ELR (cell line): ENCODE results near the gene CRKL.

ENCODE experiments used
- DNase-seq: peaks from one replicate; pipeline ENCODE4 v3.0.0-alpha.2; 2015; ENCODE audit warnings: low read depth

Gene CRKL

DNA sequence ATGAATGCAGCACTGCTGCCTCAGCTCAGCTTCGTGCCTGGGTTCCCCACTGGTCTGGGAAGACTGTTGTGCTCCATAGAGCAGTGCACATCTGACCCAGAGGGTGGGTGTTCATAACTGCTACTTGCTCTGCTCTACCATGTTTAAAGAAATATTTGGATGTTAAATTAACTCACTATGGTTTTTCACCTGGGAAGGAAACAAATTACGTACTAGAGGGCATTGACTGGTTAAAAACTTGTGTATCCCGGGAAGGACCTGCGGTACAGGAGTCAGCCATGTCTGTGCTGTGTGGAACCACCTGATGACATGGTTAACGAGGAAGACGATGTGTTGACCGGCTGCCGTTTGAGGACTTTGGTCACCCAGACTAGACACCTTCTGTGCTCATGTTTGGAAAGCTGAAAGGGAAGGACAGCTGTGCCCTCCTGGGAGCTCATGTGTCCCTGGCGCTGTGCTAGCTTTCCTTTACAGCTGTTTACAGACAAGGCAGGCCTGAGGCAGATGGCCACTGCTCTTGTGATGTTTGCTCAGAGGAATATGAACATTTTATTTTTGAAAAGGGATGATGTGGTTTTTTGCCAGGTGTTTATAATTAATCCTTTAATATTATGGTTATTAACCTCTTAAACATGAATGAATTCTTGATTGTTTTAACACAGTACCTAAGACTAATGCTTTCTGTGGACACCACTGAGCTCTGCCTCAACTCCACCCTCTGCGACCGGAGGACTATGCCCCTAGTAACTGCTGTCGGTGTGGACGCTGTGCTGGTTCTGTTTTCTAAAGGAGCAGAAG is 35.5 kb downstream of the CRKL start:
- no peak for DNase-seq

DNA sequence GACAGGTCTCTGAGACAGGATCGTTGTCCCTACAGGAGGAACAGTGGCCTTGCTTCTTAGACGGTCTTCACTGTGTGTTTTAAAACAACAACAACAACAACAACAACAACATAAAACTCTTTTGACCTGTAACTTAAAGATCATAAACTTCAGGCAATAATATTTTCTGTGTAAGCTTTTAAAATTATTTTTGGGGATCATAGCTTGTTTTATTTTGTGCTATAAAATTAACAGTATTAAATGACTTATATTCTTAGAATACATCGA is 36.1 kb downstream of the CRKL start:
- no peak for DNase-seq

DNA sequence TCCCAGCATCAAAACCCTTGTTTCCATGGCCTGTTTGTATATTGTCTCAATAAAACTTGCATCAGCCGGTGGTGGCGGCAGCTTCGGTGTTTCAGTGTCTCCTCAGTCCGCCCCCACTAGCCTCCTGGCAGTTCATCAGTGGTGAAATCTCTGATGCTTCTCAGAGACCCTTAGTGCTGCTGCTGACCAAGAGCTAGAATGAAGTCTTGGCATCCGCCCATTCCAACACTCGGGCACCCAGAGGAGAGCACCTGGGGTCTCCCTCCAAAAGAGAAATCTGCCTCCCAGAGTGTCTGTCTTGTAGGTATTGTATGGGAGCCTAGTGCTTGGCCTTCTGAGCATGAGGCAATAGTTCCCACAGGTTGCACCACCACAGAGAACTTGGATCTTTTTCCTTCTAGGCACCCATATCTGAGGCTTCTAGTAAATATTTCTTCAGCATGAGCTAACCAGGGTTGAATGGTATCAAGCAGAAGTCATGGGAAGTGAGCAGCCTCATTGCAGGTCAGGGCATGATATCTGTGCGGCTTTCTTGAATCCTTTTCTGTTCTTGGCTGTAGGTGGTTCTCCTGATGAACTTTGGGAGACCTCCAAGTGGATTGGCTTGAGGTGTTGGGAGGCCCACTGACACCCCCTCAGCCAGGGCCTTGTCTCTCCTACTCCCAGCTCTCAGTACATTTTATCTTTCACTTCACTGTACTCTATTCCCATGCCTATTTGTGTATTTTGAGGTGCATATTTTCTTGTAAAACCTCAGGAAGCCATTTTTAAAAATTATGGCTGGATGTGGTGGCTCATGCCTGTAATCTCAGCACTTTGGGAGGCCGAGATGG is 36.7 kb downstream of the CRKL start:
- DNase-seq: no peak

DNA sequence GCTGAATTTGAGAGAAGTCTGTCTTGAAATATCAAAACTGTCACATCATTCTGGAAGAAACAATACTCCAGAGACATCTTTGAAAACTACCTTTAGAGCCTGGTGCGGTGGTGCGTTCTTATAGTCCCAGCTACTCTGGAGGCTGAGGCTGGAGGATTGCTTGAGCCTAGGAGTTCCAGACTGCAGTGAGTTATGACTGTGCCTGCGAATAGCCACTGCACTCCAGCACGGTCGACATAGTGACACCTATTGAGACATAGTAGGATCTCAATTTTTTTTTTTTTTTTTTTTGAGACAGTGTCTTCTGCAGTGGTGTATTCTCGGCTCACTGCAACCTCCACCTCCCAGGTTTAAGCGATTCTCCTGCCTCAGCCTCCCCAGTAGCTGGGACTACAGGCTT is 38.3 kb downstream of the CRKL start:
- peak; percentile 35 for DNase-seq

DNA sequence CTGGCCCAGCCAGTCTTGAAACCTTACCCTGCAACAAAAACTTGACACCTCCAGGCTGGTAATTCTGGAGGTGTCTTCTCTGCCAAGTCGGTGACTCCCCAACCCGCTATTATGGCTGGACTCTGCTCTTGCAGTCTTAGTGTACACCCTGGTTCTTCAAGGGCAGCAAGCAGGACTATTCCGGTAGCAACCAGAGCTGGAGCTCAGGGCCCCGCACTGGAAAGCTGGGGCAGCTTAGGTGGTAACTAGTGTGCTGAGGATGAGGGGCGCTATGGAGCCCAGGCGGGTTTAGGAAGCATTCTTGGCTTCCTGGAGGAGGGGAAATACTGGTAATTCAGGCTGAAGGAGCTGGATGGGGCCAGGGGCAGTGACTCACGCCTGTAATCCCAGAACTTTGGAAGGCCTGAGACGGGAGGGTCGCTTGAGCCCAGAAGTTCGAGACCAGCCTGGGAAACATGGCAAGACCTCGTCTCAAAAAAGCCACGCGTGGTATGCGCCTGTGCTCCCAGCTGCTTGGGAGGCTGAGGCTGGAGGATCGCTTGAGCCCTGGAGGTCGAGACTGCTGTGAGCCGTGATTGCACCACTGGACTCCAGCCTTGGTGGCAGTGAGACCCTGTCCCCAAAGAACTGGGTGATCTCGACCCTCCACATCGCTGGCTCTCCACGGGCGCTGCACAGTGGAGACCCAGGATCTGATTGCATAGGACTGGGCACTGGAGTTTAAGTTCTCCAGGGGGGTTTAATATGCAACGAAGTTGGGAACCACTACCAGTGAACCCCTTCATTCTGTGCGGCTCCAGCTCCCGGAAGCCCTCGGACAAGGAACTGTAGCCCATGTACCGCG is 39.3 kb downstream of the CRKL start:
- peak; percentile 48 for DNase-seq

DNA sequence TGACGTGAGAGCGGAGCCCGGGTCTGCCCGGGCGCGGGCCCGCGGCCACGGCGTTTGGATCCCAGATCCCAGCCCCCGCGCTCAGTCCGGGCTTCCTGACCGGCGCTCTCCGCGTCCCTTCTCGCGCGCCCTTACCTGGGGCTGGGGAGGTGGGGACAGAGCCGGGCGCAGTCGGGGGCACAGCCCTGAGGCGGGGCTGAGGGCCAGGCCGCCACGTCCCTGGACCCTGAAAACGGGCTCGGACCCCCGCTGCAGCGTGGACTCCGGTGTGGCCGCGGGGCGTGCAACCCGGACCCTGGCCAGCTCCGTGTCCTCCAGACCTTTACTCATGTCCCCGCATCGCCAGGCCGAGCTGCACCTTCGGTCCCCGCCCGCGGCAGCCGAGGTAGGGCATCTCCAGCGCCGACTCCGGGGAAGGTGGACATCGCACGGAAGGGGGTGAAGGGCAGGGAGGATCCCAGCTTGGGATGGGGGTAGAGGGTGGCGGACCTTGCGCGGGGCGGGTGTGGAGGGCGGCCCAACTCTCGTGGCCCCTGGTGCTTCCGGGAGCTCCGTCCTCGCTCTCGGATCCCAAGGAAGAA is 40.0 kb downstream of the CRKL start:
- DNase-seq: peak; percentile 35

DNA sequence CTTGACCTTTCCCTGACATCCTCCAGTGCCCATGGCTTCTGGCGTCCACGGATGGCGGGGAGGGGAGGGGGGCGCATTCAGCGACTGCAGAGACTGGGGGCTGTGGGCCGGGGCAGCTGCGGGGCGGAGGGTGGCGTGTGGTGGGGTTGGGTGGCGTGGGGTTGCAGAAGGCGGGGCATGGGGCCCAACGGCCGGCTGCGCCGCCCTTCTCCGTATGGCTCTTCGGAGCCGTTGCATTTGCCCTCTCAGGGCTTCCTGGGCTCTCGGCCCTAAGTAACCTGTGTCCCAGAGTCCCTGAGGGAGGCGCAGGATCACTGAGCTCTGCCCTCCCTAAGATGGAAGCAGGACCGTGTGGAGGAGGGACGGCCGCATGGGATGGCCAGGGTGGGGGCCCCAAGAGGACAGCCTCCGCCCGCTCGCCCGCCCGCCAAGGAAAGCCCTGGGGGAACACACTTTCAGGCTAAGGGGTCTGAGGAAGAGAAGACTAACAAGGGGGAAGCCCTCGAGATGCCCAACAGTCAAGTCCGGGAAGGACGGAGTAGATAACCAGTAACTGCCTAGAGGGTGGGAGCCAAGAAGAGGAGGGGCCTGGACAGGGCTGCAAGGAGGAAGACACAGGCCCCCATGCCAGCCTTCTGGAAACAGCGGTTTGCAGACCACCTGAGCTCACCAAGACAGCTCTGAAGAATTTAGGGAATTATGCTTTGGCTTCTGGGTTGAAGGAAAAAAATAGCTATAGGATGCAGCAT is 40.6 kb downstream of the CRKL start:
- DNase-seq: peak; percentile 55

DNA sequence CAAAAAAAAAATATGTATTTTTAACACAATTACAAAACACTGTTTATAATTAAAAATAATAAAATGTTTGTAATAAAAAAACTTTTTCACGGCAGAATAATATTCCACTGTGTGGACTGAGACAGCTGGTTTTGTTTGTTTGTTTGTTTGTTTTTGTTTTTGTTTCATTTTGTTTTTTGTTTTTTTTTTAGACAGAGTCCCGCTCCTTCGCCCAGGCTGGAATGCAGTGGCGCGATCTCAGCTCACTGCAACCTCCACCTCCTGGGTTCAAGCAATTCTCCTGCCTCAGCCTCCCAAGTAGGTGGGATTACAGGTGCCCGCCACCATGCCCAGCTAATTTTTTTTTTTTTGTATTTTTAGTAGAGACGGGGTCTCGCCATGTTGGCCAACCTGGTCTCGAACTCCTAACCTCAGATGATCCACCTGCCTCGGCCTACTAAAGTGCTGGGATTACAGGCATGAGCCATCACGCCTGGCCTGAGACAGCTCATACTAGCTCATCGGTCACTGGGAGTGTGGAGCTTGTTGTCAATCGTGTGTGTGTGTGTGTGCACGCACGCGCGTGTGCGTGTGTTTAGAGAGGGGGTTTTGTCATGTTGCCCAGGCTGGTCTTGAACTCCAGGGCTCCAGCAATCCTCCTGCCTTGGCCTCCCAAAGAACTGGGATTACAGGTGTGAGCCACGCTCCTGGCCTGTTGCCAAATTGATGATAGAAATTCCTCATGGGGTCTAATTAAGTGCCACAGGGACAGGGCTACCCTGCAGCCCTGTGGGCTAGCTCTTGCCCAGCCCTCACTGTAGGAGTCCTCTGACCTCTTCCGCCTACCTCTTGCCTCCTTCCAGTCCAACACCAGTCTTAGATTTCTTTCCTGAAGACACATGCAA is 42.6 kb downstream of the CRKL start:
- DNase-seq: no peak

DNA sequence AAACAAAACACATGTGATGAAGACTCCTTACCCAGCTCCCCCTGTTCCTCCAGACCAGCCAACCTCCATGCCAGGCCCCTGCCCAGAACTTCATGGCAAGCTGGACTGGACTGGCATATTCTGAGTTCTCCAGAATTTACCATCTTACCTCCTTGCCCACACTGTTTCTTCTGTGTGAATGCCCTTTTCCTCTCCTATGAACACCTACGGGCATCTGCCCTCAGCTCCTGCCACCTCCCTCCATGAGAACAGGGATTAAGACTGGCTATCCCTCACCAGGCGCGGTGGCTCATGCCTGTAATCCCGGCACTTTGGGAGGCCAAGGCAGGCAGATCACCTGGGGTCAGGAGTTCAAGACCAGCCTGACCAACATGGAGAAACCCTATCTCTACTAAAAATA is 43.4 kb downstream of the CRKL start:
- DNase-seq: no peak

DNA sequence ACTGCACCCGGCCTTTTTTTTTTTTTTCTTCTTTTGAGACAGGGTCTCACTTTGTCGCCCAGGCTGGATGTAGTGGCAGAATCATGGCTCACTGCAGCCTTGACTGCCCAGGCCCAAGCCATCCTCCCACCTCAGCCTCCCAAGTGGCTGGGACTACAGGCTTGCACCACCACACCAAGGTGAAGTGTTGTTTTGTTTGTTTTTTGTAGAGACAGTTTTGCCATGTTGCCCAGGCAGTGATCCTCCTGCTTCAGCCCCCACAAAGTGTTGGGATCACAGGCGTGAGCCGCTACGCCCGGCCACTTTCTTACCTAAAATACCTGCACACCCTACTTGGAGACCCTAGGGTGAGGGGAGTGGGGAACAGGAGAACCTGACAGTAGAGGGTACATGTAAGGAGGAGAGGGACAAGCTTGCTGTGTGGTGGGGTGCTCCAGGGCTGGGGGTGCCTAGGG is 45.3 kb downstream of the CRKL start:
- no peak for DNase-seq

DNA sequence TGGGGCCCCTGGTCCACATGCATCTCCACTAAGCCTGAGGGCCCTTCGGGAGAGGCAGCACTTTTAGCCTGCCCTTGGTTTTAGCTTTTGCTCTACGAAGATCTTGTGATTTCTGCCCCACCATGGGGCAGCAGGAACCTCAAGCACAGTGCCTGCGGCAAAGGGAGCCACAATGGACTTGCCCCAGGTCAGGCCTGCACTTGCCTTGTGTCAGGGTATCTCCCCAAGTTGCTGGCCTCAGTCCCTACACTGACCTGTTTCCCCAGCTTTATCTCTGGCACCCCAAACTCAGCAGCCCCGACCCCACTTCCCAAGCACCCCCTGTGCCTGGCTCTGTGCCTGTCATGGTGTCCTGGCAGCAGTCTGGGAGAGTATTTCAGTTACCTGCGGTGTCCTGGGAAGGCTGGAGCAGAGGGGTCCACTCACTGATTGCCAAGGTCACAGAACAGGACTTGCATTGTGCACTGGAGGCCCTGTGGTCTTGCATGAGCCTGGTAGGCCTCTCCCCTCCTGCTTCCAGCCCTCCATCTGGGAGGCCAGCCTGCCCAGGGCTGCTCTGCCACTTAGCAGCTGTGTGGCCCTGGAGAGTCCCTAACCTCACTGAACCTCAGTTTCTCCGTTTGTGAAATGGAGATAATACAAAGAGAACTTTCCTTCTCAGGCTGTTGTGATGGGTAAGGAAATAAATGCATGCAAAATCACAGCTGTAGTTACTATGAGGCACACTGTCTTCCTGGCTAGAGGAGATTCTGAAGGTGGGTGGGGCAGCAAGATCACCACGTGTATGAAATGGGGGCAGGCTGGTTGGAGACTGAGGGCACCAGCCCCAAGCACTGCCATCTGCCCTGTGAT is 46.2 kb downstream of the CRKL start:
- no peak for DNase-seq

DNA sequence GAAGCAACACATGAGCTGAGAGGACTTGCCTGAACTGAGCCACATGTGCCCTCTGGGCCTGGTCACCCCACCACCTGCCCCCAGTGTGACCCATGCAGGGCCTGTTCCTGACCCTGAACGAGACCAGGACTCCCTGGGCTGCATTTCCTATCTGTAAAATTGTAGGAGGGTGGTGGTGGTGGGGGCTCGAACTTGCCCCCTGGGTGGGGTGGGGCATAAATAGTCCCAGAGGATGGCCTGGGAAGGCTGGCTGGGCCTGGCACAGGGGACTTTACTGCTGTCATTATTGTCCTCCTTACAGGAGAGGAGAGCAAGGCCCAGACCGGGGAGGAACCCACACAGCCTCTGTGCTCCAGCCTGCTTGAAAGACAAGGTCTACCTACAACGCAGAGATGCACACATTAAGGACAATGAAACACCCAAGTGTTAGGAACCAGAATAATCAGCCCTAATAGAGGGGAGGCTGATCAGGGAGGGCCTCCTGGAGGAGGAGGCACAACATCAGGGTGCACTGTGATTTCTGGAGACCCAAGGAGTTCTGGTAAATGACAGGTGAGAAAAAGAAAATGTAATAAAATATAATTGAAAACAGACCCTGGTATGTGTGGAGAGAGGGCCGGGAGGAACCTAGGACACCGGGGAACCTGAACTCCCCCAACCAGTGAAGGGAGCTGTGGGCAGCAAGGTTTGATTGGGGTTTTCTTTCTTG is 47.0 kb downstream of the CRKL start:
- DNase-seq: no peak

DNA sequence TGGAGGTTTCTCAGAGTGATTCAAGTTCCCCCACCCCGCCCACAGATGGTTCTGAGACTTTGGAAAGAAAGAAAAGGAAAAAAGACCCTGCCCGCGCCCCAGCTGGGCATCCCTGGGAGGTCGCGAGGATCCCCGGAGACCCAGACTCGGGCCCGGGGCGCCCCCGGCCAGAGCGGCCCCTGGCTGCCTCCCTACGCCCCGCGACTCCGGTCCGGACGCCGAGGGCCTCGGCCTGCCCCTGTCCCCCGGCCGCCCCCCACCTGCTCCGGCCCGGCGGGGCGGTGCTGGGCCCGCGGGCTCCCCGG is 47.5 kb downstream of the CRKL start:
- no peak for DNase-seq

DNA sequence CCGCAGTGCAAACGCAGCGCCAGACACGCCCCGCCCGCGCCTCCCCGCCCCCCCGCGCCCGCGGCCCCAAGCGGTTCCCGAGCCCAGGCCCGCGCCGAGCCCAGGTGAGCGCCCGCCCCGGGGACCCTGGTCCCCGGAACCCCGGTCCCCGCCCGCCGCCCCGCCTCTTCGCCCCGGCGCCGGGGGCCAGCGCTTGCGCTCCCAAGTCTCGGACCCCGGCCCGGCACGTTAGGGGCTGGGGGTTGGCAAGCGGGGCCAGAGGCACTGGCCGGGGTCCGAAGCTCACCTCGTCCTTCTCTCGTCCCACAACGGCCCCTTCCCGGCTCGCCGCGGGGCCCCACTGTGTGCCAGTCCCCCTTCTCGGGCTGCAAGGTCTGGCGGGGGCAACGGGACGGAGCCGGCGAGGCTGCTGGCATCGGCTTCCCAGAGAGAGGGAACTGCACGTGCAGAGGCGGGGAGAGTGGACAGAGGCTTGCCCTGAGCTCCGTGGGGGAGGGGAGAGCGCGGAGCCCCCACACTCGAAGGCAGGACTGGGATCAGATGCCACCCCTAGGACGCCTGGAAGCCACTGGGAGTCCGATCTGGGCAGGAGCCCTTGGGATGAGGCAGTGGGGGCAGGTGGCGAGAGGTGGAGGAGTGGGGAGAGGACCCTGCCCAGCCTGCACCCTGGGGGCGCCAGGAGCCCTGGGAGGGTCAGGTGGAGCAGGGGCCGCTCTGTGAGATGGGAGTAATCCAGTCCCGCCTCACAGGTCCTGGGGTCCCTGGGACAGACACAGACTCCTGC is 48.1 kb downstream of the CRKL start:
- no peak for DNase-seq

DNA sequence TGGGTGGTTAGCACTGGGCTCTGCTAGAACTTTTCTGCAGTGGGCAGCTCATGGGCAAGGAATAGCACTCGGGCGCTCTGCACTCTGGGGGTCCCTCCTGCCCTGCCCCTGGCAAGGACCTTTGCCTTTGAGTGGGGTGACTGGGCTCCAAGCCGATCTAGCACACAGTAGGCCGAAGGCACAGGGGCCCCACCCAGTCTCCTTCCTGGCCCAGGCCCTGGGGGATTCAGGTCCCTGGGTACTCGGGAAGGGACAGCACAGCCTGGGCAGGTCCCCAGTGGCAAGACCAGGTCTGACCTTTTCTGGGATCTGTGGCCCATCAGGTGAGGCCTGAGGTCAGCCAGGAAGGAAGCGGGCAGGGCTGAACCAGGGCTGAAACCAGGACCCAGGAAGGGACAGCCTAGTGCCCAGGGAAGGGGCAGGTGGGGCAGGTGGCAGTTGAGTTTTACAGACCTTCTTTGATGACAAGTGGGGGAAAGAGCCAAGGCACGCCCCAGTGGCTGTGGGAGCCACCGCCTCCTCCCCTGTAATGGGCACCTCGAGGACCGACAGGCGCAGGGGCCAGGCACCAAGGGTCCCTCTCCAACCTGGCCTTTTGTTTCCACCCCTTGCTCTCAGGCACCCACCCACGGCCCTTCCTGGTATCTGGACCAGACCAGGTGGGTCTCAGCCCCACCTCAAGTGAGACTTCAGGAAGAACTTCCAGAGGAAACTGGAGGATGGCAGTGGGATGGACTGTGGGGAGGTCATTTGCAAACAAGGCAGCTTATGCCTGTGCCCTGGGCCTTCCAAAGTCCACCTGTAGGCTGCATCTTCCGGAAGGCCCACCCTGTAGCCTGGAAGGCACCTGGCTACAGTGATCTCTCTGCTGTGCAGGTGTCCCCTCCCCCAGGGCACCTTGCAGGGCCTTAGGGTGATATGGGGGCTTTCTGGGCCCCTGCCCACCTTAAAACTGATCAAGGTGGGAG is 49.0 kb downstream of the CRKL start:
- DNase-seq: no peak

DNA sequence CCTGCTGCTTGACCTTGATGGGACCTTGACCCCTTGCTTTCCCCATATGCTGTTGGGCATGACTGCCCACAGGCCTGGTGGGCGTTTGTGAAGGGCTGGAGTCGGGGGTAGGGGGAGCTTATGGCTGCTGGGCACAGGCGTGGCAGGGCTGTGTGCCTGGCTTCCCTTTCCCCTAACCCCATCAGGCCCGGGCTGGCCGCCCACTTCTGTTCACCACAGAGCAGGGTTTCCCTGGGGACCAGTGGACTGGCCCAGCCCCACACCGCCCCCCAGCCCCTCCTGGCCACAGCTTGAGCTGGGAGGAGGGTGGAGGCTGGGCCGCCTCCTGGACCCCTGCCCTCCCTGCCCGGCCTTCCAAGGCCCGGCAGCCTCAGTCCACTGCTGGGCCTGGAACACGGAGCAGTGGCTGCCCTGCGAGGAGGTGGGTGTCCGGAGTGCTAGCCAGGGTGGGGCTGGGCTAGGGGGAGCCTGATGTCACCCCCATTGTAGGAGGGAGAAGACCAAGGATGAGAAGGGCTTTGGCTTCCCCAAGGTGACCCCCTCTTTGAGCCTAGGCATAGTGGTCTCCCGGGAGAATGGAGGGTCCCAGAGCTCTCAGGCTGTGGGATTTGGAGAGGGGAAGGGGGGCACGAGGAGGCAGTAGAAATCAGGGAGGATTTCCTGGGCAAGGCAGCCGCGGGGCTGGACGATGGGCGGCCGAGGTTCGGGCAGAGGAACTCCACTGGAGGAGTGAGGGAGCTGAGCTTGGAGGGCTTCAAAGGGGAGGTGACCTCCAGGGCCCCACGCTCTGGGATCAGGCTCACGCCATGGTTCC is 49.9 kb downstream of the CRKL start, which contains the start of gene AIFM3:
TSS of gene AIFM3 (plus strand) at position 373 of the 814 bp plus-strand sequence. CDS start 690 bp downstream, outside the sequence.
- no peak for DNase-seq
